Suprapubic skin (tissue), 3 donors: Measurements from ENCODE around the gene ZNF473.

ENCODE experiments used
- POLR2A ChIP-seq, 2 donors: fragments of 450-650 bp; IDR thresholded peaks; one replicate each; pipeline ENCODE4 v1.6.1; 2017; ENCODE audit warnings: antibody characterized with exemption in 2 of 2, mild to moderate bottlenecking in 2 of 2, moderate library complexity in 2 of 2
- TF ChIP-seq, protein P1 (sequence below), 2 donors: fragments of 200-600 bp in 1 of 2; fragments of 450-650 bp in 1 of 2; sonication (generic) in 1 of 2; IDR thresholded peaks; one replicate each; pipeline ENCODE4 v1.5.1; 2016 to 2019; ENCODE audit warnings: antibody characterized with exemption in 2 of 2, mild to moderate bottlenecking in 1 of 2, moderate library complexity in 1 of 2

DNA sequence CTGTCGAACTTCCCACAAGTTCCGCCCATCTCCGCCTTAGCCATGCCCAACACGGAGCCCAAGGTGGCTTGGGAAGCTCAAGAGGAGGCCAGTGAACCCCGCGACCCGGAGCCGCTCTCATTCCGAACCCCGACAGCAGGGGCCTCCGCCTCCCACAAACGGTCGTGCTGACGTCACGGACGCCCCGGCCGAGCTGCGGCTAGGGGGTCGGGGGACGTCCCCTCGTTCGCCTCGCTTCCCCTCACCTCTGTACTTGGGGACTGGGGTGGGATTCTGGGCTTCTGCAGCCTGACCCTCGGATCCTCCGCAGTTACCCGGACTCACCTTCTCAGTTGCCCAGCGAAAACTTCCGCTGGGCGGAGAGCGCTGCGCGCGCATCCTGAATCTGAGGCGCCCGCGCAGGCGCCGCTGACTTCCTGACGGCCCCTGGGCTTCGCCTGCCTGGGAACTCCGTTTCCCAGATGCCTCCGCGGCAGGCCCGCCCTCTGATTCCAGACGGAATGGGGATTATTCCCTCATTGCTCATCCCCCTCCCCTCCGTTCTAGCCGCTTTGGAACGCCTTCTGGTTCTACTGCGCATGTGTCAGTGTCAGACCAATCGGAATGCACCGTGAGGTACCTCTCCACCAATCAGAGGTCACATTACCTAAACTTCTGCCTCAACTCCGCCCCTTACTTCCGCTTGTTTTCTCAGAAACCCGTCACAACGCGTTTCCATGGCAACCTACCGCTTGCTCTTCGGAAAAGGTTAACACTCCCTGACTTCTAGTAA is 597 bp upstream of the ZNF473 start, which contains the start of gene VRK3:
- TF ChIP-seq, protein P1, sequence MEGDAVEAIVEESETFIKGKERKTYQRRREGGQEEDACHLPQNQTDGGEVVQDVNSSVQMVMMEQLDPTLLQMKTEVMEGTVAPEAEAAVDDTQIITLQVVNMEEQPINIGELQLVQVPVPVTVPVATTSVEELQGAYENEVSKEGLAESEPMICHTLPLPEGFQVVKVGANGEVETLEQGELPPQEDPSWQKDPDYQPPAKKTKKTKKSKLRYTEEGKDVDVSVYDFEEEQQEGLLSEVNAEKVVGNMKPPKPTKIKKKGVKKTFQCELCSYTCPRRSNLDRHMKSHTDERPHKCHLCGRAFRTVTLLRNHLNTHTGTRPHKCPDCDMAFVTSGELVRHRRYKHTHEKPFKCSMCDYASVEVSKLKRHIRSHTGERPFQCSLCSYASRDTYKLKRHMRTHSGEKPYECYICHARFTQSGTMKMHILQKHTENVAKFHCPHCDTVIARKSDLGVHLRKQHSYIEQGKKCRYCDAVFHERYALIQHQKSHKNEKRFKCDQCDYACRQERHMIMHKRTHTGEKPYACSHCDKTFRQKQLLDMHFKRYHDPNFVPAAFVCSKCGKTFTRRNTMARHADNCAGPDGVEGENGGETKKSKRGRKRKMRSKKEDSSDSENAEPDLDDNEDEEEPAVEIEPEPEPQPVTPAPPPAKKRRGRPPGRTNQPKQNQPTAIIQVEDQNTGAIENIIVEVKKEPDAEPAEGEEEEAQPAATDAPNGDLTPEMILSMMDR (IDR thresholded peaks at IDR 0.05), result no peak
- TF ChIP-seq POLR2A (IDR thresholded peaks at IDR 0.05), result peak in 1 of 2 donors; percentile 69
